Smooth muscle cell (in vitro differentiated cells): Measurements from ENCODE around the gene DCUN1D2. TPM values are rescaled to one million over a fixed set of nuclear protein-coding genes. Genes with fewer than 3 reads are reported as not detected.

Experiments used
- DNase-seq: peaks from one replicate; lab custom pipeline; 2025; ENCODE audit not compliant: unreplicated experiment; lab: John Stamatoyannopoulos, UW
- H2AFZ ChIP-seq: fragments of 200-600 bp; sonication (generic); 2 replicates; pipeline ENCODE4 v1.6.0; 2016; ENCODE audit warnings: antibody characterized with exemption, low read depth, mild to moderate bottlenecking
- H3F3A ChIP-seq: fragments of 200-600 bp; sonication (generic); 2 replicates; pipeline ENCODE4 v1.6.0; 2017; ENCODE audit warnings: antibody characterized with exemption, low read depth
- H3K27ac ChIP-seq: fragments of 200-600 bp; sonication (generic); 2 replicates; pipeline ENCODE4 v1.5.1; 2016; ENCODE audit warnings: low read depth, mild to moderate bottlenecking
- H3K27me3 ChIP-seq: fragments of 200-600 bp; sonication (generic); 2 replicates; pipeline ENCODE4 v1.6.1; 2016; ENCODE audit warnings: low read depth, mild to moderate bottlenecking
- H3K36me3 ChIP-seq: fragments of 200-600 bp; sonication (generic); 2 replicates; pipeline ENCODE4 v1.5.1; 2016; ENCODE audit warnings: low read depth
- H3K4me1 ChIP-seq: fragments of 200-600 bp; sonication (generic); 2 replicates; pipeline ENCODE4 v1.5.1; 2016; ENCODE audit warnings: low read depth
- H3K4me2 ChIP-seq: fragments of 200-600 bp; sonication (generic); 2 replicates; pipeline ENCODE4 v1.6.0; 2016; ENCODE audit warnings: mild to moderate bottlenecking
- H3K4me3 ChIP-seq: fragments of 200-600 bp; sonication (generic); 2 replicates; pipeline ENCODE4 v1.5.1; 2016; ENCODE audit warnings: mild to moderate bottlenecking
- H3K79me2 ChIP-seq: fragments of 200-600 bp; sonication (generic); 2 replicates; pipeline ENCODE4 v1.6.0; 2016; ENCODE audit warnings: low read depth, mild to moderate bottlenecking
- H3K9ac ChIP-seq: fragments of 200-600 bp; sonication (generic); 2 replicates; pipeline ENCODE4 v1.6.0; 2016; ENCODE audit warnings: low read depth
- H3K9me3 ChIP-seq: fragments of 200-600 bp; sonication (generic); replicated peaks from 2 replicates; pipeline ENCODE4 v1.5.1; 2016; ENCODE audit warnings: low read depth
- H4K20me1 ChIP-seq: fragments of 200-600 bp; sonication (generic); 2 replicates; pipeline ENCODE4 v1.6.0; 2016; ENCODE audit warnings: low read depth
- WGBS: methylation state at CpG from one replicate; pipeline ENCODE4 v1.1.7; 2016; ENCODE audit warnings: low lambda C conversion rate; 5-methylcytosine and 5-hydroxymethylcytosine counted together
- polyA plus RNA-seq: library from polyadenylated mRNA; unstranded; fragments of >200 nt; fragmentation: Nextera tagmentation; extraction: Ambion mirVana; gene quantifications from 2 replicates; pipeline ENCODE4 v1.2.1, GENCODE V29; 2016
- total RNA-seq: library from RNA; depleted of rRNA; stranded (reverse); fragments of >200 nt; gene quantifications from 2 replicates; pipeline ENCODE4 v1.2.3, GENCODE V29; 2014
- TF ChIP-seq, protein P1 (sequence below): fragments of 200-600 bp; sonication (generic); IDR thresholded peaks from 2 replicates; pipeline ENCODE4 v1.5.1; 2017; ENCODE audit warnings: borderline replicate concordance, mild to moderate bottlenecking, antibody characterized with exemption; ENCODE audit not compliant: insufficient read depth, poor library complexity, severe bottlenecking

Gene DCUN1D2
- total and polyA plus RNA-seq, 2 experiments from 2014 or later, result 6.3 to 10.8 TPM

DNA sequence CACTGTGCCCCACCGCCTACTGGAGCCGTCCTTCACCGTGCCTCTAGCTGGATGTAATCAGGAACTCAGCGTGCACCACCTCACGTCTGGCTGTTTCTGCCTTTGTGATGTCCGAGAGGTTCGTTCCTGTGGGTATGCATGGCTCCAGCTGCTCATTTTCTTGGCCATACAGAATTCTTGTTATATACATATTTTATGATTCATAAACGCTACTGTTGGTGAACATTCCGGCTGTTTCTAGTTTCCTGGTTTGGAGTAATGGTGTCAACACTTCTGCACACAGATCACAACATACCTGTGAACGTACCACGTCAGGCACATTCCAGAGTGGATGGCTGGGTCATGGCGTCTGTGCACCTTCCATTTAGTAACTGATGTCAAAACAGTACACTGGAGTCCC, 14.6 kb downstream of the DCUN1D2 start:
- TF ChIP-seq, protein P1, sequence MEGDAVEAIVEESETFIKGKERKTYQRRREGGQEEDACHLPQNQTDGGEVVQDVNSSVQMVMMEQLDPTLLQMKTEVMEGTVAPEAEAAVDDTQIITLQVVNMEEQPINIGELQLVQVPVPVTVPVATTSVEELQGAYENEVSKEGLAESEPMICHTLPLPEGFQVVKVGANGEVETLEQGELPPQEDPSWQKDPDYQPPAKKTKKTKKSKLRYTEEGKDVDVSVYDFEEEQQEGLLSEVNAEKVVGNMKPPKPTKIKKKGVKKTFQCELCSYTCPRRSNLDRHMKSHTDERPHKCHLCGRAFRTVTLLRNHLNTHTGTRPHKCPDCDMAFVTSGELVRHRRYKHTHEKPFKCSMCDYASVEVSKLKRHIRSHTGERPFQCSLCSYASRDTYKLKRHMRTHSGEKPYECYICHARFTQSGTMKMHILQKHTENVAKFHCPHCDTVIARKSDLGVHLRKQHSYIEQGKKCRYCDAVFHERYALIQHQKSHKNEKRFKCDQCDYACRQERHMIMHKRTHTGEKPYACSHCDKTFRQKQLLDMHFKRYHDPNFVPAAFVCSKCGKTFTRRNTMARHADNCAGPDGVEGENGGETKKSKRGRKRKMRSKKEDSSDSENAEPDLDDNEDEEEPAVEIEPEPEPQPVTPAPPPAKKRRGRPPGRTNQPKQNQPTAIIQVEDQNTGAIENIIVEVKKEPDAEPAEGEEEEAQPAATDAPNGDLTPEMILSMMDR, result no peak
- H3F3A ChIP-seq, result no peaks in the 10 kb centered on the region

DNA sequence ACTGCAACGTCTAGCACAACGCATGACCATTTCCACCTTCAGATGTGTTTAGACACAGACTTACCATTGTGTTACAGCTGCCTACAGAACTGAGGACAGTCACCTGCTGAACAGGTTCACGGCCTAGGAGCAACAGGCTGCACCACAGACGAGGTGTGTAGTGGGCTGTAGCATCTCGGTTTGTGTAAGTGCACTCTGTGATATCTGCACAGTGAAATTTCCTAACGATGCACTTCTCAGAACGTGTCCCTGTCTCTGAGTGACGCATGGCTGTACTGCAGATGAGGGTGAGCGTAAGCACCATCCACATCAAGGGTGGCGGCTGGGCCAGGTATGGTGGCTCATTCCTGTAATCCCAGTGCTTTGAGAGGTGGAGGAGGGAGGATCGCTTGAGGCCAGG, 15.2 kb downstream of the DCUN1D2 start:
- H2AFZ ChIP-seq, result no peak overlapping the region
- TF ChIP-seq, protein P1, result no peak
- H3K9me3 ChIP-seq, result no peaks in the 10 kb centered on the region
- H3K79me2 ChIP-seq, result no peaks in the 10 kb centered on the region
- no peaks in the 10 kb centered on the region for H3K4me1 ChIP-seq
- 98% methylated on average over 11 of the region's 11 CpGs for WGBS
- no peaks in the 10 kb centered on the region for H4K20me1 ChIP-seq
- H3K27me3 ChIP-seq, result no peaks in the 10 kb centered on the region
- no peak overlapping the region for H3K9ac ChIP-seq
- H3K4me3 ChIP-seq, result no peak overlapping the region
- no peaks in the 10 kb centered on the region for H3F3A ChIP-seq
- no peak for DNase-seq
- H3K36me3 ChIP-seq, result peaks cover 16% of the 10 kb centered on the region
- H3K4me2 ChIP-seq, result no peak overlapping the region
- no peak overlapping the region for H3K27ac ChIP-seq

More for the DNA sequence above, 14.6 kb downstream of the DCUN1D2 start:
- Histone ChIP-seq H3K4me2 (no peak overlapping the region), H3K36me3 (peaks cover 16% of the 10 kb centered on the region), H3K4me3 (no peak overlapping the region), H3K9ac (no peak overlapping the region), H3K27ac (no peak overlapping the region), H3K27me3 (no peaks in the 10 kb centered on the region), H3K4me1 (no peaks in the 10 kb centered on the region), H2AFZ (no peak overlapping the region), H3K79me2 (peaks cover 2% of the 10 kb centered on the region), H4K20me1 (no peaks in the 10 kb centered on the region), H3K9me3 (no peaks in the 10 kb centered on the region)
- no peak for DNase-seq
- 97% methylated on average over 12 of the region's 12 CpGs for WGBS

GRCh38 chr13:113474179-113474578, 16.3 kb downstream of the DCUN1D2 start:
- WGBS, result 89% methylated on average over 10 of the region's 10 CpGs
- no peak overlapping the region for H3K4me2 ChIP-seq
- no peaks in the 10 kb centered on the region for H3K9me3 ChIP-seq
- H3K36me3 ChIP-seq, result peaks cover 16% of the 10 kb centered on the region
- H2AFZ ChIP-seq, result no peak overlapping the region
- no peaks in the 10 kb centered on the region for H3K27me3 ChIP-seq
- H3K79me2 ChIP-seq, result no peaks in the 10 kb centered on the region
- no peak overlapping the region for H3K4me3 ChIP-seq
- H3K27ac ChIP-seq, result no peak overlapping the region
- TF ChIP-seq, protein P1, result no peak
- peaks cover 2% of the 10 kb centered on the region for H4K20me1 ChIP-seq
- H3K9ac ChIP-seq, result no peak overlapping the region
- no peaks in the 10 kb centered on the region for H3F3A ChIP-seq
- H3K4me1 ChIP-seq, result peaks cover 3% of the 10 kb centered on the region
- DNase-seq, result no peak

DNA sequence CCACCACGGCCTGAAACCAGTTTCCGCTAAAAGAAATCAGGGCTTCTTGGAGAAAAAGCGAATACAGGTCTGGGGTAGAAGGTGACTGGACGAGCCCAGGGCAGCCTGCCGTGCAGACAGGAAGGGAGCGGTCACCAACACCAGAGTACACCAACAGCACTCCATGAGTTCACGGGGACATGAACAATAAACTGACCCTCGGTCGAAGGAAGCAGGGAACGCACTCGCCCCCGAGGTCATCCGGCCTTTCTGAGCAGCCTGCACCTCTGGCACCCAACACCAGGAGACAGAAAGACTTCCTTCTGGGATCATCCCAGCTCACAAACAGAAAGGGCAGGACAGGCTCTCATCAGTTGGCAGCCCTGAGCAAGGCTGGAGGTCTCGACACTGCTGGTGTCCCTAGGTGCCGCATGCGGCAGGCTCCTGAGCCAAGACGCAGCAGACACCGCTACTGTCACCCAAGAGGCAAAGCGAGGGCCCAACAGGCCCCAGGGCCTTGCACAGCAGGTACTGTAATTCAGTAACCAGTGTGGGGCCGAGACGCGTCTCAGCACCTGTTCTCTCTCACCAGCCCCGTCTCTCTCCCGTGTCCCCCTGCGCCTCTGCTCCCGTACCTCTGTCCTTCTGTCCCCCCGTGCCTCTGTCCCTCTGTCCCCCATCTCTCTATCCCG, 18.0 kb downstream of the DCUN1D2 start:
- Histone ChIP-seq H3K4me1 (peaks cover 5% of the 10 kb centered on the region), H3K27me3 (no peaks in the 10 kb centered on the region), H3K4me3 (no peak overlapping the region), H3K4me2 (no peak overlapping the region), H4K20me1 (peaks cover 2% of the 10 kb centered on the region), H3K36me3 (peaks cover 11% of the 10 kb centered on the region), H2AFZ (no peak overlapping the region), H3K79me2 (no peaks in the 10 kb centered on the region), H3K9ac (no peak overlapping the region), H3K27ac (no peak overlapping the region), H3K9me3 (no peaks in the 10 kb centered on the region), H3F3A (no peaks in the 10 kb centered on the region)
- TF ChIP-seq, protein P1, result no peak
- WGBS, result 86% methylated on average over 20 of the region's 28 CpGs
- DNase-seq, result no peak
